ENCODE data around the gene ANKRD44.

ANKRD44 gene

GRCh38 chr2:197101519-197101918, 209.1 kb downstream of the ANKRD44 start:
- no peak for DNase-seq

DNA sequence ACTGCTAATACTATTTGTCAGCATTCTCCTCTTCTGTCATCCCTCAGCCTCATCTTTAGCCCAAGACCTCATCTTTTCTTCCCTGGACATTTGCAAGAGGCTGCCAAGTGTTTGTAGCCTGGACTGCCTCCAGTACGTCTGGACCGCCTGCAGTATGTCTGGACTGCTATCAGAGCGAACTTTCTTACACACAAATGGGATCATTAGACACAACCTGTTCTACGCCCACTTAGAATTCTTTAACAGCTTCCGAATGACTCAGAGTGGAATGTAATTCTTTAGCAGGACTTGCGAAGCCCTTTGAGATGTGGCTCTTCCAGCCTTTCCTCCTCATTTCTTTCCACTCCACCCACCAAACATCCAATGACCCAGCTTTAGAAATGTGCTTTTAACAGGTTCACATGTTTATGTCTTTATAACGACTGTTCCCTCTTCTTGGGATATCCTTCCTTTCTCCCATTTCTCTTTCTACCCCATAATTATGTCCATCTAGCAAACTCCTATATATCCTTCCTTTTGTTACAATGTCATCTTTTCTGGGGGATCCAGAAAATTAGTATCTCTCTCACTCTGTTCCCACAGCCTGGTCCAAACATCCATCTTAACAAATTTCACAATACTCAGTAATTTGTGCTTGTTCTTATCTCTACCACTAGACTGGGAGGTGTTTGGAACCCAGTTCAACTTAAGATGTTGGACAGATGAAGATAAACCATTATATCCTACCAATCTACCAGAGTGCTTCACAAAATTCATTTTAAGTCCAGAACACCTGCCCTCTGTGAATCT, 212.8 kb downstream of the ANKRD44 start:
- DNase-seq, result no peak

GRCh38 chr2:197096649-197097048, 213.9 kb downstream of the ANKRD44 start:
- no peak for DNase-seq

DNA sequence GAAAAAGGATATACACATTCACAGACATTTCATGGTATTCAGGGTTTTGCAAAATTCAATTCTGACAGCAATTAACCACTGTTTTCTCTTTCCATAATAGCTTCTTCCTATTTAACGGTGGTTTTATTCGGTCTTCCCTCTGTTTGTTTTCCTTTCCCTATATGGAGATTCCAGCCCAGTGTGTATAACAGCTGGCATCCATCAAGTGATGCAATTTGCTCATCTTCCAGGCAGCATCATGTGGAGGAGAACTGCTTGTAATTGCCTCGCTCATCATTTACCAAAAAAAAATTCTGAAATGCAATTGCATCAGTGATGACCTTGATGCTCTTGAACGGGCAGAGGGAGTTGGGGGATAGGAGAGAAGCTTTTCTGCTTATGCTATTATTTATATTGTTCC, 218.1 kb downstream of the ANKRD44 start:
- no peak for DNase-seq

DNA sequence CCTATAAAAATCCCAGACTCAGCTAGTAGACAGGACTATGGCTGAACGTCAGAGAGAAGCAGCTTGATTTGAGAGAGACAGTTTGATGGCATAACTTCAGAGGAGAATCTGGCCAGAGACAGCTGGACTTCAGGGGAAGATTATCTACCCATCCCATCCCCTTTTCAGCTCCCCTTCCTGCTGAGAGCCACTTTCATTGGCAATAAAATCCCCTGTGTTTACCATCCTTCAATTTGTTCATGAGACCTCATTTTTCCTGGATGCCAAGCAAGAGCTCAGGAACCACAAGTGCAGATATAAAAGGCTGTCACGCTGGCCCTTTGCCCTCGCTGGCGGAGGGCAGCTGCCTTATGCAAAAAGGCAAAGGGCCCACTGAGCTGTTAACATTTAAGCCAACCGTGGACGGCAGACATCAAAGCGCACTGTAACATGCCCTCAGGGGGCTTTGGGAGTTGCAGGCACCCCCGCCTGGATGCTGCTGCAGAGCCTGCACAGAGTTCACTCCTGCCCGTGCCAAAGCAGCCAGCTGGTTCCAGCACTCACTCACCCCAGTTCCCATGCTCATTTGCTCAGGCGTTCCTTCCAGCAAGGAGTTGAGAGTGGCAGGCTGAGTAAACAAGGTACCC, 219.7 kb downstream of the ANKRD44 start:
- no peak for DNase-seq

DNA sequence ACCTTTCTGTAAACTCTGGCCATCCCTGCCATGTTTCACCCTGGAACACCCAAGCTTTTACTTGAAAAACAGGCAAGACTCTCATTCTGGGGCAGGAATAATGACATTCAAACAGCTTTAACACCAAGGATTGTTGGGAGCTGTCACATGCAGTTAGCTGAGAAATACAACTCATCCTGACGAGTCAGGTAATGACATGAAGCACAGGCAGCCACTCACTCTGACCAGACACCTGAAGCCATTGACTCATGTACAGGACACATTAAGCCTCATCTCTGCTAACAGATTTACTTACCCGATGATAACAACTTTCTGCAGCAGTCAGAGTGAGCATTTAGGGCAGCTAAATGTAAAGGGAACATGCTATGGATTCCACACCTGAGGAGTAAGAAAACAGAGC, 220.9 kb downstream of the ANKRD44 start:
- DNase-seq, result no peak

- no peak for DNase-seq
These were observed 221.9 kb downstream of the ANKRD44 start for GRCh38 chr2:197088694-197089093.

- DNase-seq, result no peak
These were observed 224.1 kb downstream of the ANKRD44 start for GRCh38 chr2:197086500-197086899.

DNA sequence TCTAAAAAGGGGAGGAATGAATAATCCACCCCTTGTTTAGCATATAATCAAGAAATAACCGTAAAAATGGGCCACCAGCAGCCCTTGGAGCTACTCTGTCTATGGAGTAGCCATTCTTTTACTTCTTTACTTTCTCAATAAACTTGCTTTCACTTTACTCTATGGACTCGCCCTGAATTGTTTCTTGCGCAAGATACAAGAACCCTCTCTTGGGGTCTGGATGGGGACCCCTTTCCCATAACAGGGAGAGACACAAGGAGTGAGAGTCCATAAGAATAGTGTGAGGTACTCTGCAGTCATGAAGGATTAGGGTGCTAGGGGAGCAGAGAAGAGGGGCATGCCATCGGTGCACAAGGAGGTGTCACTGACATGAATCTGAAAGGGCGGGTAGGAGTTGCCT, 224.9 kb downstream of the ANKRD44 start:
- DNase-seq, result no peak

DNA sequence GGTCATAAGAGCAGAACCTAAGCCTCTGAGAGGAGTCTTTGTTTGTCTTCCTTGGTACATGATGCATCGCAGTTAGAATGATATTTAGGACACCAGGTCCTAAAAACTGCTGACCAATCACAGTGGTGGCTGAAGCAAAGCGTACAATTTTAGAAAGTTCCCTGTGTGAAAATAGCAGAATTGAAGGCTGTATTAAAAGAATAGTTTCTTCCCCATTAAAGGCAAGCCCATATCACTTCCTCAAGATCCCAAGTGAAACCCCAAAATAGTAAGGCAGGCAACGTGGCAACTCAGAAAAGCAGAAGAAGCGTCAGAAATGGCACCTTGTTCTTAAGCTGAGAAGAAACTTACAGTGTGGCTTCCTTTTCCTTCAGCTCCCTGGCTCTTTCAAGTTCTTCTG, 229.3 kb downstream of the ANKRD44 start:
- no peak for DNase-seq

- no peak for DNase-seq
These were observed 229.9 kb downstream of the ANKRD44 start for GRCh38 chr2:197080578-197081216.

DNA sequence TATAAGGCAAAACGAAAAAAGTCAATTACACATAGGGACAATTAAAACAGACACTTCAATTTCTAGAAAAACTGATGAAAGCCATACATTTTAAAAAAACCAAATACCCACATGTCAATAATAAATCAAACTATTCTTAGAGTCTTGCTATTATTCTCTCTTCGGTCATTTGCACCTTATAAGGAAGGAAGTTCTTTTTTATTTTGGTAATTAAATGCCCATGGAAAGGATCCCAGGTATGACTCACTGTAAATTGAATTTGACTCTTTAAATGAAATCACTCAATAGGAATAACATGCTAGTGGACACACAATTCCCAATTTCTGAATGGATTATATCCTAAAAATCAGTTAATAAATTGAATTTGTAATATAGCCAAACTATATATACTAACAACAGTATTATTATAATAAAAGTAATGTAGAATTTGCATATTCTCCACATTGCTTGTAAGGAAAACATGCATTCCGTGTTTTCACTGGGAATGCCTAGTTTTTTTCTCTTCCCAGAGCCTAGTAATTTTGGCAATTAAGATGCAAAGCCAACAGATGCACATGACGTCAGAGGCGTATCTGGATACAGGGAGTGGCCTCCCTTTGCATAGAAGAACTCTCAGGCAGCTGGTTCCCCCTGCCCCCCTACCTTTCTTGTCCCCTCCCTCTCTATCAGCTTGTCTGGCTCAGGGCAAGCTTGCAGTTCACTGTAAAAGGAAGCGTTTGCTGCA, 230.6 kb downstream of the ANKRD44 start:
- no peak for DNase-seq

DNA sequence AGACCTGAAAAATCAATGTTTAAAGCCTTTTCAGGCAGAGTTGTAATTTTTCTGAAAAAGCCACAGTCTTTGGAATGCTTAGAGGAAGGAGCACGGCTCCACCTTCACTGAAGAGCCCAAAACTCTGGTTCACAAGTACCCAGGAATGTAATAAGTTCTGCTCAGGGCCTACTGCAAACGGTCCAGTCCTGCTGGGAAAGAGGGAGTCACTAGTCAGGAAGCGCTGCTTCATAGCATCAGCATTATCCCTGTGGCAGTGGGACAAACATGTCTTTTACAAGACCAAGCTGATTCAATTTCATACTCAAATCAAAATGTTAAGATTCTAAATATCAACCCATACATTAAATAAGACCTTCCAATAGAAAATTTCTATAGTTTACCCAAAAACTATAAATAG, 231.2 kb downstream of the ANKRD44 start:
- DNase-seq, result no peak

DNA sequence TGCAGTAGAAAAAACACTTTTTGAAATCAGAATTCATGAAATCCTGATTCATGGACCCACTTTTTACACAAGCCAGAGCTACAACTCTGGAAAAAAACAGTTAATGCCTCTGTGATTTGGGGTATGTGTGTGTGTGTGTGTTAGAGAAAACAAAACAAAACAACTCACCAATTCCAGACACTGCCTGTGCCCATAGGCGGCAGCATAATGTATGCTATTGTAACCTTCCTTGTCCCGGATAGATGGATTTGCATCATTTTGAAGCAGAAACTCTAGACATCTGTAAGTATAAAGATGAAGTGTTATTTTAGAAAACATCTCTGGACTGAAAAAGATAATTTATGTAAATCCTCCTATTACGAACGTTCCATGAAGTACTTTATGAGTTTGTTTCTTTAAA, 232.0 kb downstream of the ANKRD44 start:
- DNase-seq, result no peak

DNA sequence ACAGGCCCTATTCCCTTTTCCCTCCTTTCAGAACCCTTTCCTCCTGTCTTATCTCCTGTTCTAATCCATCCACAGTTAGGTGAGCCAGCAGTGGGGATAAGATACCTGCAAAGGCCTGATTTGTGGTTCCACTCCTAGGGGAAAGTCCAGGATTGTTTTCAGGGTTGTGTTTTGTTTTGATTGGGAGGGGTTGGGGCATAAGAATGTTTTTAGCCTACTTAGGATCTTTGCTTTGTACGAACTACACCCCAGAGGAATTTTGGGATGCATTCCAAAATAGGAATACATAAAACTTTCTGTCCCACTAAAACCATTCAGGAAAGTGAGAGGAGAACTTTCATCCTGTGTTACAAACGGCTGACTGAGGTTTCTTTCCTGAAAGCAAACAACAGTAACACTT, 233.2 kb downstream of the ANKRD44 start:
- DNase-seq, result no peak

DNA sequence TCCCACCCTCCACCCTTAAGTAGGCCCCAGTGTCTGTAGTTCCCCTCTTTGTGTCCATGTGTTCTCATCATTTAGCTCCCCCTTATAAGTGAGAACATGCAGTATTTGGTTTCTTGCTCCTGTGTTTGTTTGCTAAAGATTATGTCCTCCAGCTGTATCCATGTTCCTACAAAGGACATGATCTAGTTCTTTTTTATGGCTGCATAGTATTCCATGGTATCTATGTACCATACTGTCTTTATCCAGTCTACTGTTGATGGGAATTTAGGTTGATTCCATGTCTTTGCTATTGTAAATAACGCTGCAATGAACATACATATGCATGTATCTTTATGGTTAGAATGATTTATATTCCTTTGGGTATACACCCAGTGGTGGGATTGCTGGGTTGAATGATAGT, 233.9 kb downstream of the ANKRD44 start:
- DNase-seq, result no peak

GRCh38 chr2:197075754-197076337, 234.7 kb downstream of the ANKRD44 start:
- DNase-seq, result peak; percentile 41

DNA sequence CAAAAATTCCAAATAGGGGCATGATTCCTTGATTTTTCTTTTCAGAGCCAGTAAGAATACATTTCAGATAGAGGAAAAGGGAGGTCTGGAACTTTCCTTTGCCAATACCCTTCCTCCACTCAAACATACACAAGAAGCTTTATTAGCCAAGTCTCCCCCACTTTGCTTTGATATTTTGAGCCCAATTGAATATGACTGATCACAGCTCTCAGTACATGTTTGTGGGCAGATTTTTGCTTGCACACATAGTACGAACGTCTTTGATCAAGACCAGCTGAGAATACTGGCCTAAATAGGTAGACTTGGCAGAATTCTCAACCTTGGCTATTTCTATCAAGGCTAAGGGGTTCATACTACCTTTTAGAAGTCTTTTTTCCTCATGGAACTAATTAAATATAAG, 235.3 kb downstream of the ANKRD44 start:
- no peak for DNase-seq

DNA sequence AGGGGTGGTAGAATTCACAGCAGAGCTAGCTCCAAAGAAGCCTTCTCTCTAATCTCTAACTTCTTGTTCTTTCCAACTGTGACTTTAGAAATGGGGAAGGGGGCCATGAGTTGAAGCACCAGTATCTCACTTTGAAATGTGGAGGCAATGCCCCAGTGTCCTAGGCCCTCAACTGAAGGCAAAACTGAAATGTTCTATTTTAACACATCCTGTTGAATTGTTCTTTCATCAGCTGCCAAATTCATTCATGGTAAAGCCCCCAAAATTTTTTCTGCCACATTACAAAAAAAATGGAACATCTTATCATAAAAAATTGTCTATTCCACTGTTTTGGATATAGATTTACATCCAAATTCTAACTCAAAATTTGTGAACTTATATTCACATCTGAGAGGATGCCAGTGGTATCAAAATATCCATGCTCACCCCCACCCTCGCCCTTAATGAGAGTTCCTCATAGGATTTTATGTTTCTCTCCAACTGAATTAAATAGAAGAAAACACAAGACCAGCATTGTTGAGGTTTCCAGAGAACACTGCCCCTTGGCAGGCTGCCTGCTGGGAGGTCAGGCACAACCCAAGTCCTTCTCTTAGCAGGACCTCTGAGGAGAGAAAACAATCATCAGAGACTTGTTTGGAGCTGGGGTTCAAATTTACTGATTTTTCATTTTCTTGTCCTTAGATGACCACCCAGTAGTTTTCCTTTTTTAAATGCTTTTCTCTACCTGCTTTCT, 236.7 kb downstream of the ANKRD44 start:
- no peak for DNase-seq

DNA sequence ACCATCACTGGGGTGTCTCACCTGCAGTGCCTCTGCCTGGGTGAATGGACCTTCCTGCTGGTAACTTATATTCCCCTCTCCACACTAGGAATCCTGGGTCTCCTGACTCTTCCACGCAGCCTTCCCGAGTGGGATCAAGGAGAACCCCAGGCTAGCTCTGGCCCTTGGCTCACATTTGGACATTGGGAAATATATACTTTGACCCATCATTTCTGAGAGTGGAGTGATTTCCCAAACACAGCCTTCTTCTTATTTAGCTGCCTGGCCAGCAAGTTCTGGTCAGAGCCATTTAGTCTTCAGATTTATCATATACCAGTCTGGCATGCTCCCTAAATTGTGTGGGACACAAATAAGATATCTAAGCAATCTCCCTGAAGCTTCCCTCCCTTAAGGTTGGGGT, 237.3 kb downstream of the ANKRD44 start:
- no peak for DNase-seq

GRCh38 chr2:197072533-197072932, 238.0 kb downstream of the ANKRD44 start:
- DNase-seq, result no peak

- no peak for DNase-seq
These were observed 238.7 kb downstream of the ANKRD44 start for GRCh38 chr2:197071790-197072436.
